Stimulated activated CD4-positive, alpha-beta T cell treated with anti-CD3 and anti-CD28 coated beads, Interleukin-1b, Interleukin-23, amount 100 ng/mL, for 4 hours (primary cell): ENCODE measurements around the gene KCNQ1.

Source experiments
- DNase-seq, 2 donors: peaks; one replicate each; pipeline ENCODE4 v3.0.0-alpha.2; 2020; ENCODE audit warnings: low read depth in 2 of 2

The KCNQ1 gene

DNA sequence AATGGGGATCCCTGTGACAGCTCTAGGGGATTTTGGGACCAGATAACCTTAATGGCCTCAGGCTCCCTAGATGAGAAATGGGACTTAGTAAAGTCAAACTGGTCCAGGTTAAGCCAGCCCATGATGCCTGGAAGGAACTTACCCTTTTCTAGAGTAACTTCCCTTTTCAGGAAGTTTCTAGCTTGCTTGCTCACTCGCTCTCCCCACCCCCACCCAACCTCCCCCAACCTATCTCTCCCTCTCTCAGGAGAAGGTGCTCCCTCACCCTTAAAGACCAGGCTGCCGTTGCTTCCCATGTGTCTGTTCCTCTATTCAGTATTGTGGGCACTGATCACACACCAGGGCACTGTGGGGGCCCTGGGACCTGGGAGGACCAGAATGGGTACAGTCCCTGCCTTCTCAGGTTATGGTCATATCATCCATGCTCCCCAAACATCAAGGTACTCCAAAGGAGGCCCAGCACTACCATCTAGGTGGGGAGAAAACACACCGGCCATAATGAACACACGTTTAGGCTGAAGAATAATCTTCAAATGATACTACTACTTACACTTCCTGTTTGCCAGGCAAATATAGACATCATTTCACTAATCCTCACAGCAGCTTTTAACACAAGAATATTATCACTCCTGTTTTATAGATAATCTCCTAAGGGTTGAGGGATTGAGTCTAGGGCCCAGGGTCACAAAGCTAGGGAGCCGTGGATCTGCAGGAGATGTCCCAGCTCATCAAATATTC, 236.8 kb downstream of the KCNQ1 start:
- DNase-seq: no peak

DNA sequence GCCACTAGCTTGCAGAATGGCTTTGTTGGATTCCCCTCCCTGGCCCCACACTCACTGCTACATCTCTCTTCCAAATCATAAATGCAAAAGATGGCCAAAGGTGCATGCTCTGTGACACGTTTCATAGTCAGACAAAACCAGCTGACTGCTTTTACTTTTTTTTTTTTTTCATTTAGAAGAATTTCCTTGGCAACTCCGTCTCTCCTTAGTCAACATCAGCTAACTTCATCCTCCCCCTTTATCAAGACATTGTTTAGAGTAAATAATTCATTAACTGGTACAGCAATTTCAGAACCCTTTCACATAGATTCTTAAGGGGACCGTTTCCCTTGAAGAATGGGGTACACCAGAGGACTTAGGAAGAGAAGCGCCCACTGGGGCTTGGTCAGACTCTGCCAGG, 239.0 kb downstream of the KCNQ1 start:
- DNase-seq: no peak

DNA sequence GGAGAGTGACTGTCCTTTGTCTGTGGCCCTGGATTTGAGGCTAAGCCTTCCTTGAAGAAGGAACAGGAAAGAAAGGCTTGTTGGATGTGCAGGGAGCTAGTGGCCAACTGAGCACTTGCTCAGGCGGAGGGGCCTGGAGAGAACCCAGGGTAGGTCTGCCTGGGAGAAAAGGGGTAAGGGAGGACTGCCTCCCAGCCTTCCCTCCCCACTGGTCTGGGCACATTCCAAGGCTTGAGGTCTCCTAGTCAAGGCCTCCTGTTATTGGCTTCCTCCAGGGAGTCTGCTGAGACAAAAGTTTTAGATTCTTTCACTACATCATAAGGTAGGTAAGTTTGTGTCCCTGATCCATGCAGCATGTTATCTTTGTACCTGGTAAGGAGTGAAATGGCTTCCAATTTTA, 239.8 kb downstream of the KCNQ1 start:
- no peak for DNase-seq

DNA sequence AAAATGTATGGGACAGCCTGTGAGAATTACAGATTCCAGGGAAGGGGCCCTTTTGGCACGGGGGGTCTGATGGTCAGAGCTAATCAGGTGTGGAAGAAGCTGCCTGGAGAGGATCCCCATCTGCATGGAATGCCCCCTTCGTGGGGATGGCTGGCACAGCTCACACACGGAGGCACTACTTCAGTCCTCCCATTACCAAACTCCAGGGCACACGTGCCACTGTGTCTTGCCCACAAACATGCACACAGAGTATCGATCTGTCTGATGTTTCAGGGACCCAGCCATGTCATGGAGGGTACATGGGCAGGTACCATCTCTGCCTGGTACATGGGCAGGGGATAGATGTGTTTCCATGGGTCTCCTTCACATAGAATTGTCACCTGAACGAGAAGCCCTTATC, 240.2 kb downstream of the KCNQ1 start:
- DNase-seq: no peak

DNA sequence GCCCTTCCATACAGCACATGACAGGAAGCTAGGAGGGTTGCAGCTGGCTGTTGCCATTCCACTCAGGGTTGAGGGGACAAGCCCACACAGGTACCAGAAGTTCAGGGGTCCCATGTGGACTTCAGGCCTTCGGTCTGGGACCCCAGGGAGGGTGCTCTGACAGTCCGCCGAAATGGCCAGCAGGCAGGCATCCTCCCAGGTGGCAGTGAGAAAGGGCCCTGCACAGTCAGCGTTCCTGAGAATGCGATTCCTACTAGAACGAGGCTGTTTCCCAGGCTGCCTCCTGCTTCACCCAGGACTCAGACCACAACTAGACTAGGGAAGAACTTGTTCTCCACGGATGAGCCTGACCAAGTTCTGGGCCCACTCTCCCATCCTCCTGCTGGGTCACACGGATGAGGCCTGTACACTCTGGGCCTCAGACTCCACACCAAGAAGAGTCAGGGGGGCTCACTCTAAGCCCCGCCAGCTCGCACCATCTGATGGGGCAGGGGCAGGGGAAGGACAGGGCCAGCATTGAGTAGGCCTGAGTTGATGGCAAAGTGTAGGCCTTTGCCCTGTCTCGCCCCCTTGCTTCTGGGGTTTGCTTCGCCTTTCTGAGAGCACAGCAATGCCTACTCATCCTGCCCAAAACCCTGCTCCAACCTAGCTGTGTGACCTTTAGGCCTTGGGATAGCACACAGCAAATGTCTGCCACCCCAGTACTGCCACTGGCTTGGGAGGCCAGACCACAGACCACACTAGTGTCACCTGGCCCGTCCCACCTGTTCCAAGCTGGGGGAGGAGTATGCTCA, 241.0 kb downstream of the KCNQ1 start:
- DNase-seq: no peak

DNA sequence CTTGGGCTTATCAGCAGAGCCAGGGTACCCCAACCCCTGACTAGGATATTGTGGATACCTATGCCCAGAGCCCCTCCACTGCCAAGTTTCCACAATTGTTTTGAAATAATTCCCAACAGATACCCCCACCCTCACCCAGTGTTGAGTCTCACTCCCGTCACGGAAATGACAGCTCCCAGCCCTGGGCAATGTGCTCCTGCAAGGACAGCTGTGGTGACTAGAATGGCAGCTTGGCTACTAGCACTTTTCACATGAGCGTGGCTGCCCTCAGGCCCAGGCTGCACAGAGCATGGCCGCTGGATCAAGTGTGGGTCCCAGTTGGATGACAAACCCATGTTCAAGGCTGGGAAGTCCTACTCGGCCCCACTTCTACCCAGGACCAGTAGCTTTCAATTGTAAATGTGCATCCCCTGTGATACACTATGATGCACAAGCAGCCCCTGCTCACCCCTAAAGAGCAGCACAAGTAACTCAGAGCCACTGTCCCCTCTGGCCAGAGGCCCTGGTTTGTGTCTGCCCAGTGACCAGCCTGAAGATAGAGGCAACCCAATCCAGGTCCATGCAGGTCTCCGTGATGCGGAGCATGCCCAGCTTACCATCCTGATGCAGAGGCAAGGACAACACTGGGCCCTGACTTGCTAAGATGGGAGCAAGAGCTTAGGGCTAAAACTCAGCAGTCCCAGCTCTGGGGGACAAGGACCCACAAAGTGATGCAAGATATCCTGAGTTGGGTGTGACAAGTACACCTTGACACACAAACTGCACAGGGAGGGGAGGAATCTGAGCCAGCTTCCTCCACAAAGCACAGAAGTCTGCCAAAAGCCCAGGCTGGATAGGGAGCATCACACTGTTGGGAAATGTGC, 241.8 kb downstream of the KCNQ1 start:
- DNase-seq: no peak

DNA sequence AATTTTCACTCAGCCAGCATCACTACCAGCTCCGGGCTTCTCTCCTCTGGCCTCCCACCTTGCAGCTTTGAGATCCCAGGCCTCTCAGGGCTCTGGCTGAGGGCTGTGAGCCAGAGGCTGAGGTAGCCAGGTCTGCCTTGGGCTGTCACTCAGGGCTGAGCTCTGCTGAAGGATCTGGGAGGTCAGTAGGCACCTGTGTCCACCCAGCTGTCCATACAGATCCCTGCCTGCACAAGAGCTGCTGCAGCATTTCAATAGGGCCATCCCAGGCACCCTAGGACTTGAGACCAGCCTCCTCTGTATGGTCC, 242.4 kb downstream of the KCNQ1 start:
- DNase-seq: no peak

DNA sequence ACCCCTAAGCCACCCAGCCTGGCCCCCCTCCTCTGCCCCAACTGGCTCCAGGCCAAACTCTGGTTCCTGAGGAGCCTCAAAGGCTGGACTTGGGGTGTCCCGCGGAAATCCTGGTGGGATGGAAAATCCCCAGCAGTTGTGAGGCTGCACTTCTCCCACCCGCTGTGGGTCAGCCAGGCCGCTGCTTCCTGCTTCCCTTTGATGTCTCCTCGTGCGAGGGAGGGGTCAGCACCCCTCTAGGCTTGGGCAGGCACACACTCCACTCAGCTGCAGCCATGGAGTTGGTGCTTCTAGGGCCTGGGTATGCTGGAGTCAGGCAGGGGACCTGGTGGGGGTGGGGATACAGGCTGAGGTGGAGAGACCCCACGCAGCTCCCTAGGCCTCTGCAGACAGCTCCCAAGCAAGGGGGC, 243.0 kb downstream of the KCNQ1 start:
- DNase-seq: no peak

DNA sequence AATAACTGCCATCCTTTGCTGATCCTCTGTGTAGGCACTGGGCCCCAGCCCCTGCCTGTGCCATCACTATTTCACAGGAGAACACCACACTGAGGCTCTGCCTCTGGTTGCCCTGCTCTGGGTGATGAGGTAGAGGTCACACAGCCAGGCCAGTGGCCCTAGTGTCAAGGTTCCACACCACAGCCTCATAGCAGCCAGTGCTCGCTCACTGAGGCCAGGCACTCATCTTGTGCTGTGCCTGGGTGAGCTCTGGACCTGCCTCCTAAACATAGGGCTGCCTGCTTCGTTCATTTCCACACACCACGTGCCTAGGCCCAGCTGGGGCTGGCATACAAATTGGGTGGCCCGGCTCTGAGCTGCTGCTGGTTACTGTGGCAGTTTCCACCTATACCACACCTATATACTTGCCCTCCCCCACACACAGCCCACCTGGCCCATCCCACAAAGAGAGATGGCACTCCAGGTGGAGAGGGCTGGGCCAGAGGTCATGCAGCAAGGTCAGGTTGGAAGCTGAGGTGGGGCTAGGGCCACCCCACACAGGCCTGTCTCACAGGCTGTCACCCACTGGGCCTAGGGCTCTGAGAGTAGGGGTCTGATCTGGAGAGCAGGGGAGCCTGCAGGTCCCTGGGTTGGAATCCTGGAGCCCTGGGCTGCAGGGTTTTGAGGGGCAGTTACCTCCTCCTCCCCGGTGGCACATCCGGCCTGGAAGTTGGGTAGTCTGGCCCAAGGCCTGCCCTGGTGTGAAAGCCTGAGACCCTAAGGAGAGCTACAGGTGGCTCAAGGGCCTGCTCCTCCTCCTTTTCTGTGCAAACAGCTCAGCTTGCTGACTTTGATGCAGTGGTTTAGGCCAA, 243.8 kb downstream of the KCNQ1 start:
- DNase-seq: no peak

DNA sequence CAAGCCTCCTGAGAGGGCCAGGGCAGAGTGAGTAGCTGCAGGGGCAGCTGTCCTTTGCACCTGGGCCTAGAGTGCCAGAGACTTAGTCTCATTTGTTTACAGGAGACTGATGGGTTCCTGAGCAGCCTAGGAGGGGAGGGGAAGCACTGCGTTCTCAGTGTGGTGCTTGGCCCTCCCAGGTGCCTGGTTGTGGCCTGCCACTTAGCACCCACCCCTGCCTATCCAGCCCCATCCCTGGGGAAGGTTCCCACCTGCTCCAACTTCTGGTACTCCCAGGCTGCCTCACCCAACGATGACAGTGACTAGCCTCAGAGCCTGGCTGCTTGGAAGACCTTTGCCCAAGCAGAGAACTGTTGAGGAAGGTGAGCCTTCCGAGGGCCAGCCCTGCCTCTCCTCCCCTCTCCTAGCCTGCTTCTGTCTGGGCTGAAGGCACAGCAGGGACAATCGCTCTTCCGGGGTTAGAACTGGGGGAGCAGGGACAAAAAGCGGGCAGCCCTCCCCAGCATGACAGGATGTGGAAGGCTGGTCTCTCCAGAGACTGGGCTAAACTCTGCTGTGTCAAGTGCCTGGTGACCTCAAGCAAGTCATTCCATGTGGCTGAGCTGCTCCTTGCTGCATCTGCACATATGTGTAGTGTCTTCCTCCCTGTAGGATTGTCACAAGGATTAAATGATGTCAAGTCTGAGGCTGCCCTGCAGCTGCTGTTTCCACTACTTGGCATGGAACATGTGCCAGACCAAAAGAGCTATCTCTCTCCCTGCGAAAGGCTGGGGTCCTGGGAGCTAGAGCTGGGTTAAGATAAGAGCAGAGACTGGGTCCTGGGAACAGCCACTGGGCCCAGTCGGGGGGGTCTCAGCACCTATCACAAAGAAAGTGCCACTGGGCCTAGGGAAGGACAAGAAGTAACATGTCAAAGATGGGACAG, 245.1 kb downstream of the KCNQ1 start:
- no peak for DNase-seq

DNA sequence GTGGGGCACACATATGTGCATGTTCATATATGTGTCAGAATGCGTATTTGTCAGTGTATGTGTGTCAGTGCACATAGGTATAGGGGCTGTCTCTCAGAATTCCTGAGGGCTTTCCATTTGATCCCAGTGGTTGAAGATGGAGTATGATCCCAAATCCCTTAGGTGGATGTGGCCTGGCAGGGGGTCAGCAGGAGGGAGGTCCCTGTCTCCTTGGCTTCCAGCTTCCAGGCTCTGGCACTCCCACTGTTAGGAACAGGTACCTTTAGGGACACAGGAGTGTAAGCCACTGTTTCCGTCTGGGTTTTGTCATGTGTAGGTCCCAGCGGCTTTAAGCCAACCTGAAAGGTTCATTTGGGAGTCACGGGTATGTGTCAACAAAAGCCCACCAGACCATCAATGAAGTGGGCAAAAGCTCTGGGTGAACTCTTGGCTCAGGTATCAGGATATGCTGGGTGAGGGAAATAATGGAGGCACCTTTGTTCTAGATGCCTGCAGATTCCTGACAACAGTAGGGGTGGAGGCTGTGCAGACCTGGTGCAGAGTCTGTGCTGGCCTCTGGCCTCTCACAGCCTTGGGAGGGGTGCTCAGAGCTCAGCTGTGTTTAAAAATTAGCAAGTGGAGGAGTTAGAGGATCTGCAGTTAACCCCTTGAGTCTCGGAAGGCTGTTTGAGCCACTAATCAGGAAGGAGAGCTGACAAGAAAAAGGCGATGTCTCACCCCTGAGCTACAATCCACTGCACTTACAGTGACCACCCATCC, 246.0 kb downstream of the KCNQ1 start:
- no peak for DNase-seq

DNA sequence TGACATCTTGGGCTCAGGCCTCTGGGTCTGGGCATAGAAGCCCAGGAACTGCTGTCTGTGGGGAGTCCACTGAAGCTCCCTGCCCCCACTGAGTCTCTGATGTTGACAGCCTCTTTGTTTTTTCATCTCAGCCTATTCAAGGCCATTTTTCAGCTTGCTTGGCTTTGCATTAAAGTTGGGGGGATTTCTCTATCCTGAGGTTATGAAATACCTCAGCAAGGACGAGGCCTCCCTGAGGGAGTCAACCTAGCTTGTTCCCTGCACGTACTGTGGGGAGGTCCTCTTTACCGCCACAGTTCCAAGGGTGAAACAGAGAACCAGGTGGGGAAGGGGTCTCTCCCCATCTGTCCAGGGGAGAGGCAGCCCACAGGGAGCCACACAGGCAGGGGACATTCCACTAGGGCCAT, 246.6 kb downstream of the KCNQ1 start:
- no peak for DNase-seq

DNA sequence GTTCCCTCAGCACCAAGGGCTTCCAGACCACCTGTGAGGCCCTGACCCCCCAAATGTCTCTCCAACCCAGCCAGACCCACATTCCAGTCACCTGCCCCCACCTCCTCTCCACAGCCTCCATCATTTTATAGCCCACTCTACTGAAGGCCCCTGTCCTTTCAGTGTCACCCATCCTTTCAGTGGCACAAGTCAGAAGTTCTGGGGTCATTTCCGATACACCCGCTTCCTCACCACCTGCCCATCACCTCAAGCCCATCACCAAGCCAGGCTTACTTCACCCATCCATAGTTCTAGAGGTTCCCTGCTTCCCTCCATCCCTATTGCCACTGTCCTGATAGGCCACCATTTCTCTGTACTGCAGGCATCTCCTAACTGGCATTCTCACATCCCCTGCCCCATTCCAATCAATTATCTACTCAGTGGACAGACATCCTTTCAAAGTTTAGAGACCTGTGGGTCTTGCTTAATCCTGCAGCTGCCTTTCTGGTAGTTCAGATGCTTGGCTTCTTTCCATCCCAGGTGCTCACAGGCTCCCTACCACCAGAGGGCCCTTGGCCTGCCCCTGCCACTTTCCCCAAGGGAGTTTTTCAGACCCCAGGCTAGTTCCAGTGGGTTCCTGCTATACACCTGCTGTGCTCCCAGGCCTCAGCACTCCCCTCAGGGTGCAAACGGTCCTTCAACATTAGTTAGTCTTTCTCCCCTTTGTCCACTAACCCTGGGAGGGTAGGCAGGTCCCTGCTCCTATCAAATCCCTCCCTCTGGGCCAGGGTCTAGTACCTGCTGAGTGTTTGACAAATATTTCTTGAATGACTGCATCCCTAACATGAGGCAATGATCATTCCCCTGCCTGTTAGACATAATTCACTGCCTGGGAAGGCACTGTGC, 247.4 kb downstream of the KCNQ1 start:
- no peak for DNase-seq

DNA sequence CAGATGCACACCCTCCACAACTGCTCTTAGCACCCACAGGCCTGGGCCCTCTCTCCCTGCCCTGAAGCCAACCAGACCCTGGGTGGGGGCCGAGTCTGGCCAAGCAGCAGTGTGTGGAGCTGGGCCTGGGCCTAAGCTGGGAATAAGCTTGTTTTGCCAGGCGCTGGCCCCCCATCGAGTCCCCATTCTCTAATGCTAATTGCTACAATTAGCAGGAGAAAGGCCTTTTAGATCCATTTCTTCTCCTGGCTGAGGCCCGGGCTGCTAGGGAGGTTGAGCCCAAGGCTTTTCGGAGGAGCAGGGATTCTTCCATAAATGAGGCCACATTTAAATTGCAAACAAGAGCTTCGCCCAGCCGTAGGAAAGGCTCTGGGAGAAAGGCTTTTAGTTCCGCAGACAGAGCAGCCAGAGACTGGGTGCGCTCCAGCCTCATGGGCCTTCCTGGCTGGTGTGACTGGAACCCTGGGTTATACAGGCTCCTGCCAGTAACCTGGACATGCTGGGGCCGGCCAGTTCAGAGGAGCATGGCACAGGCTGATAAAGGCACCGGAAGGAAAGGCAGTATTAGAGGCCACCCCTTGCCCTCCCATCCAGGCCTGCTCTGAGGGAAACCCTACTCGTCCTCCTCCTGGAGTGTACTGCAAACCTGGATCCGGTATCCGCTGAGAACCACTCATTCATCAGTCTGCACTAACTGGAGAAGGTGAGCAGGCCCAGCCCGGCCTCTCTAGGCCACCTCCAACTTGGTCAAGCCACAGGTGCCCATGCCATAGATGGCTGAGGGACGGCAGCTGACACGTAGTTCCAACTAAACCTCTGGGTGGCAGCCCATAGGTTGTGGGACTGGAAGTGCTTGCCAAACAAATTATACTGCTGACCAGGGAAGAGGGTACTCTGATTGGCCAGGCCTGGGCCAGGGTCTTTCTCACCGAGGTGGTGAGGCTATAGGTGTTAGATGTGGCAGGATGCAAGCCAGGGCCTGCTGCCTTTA, 248.8 kb downstream of the KCNQ1 start:
- no peak for DNase-seq

DNA sequence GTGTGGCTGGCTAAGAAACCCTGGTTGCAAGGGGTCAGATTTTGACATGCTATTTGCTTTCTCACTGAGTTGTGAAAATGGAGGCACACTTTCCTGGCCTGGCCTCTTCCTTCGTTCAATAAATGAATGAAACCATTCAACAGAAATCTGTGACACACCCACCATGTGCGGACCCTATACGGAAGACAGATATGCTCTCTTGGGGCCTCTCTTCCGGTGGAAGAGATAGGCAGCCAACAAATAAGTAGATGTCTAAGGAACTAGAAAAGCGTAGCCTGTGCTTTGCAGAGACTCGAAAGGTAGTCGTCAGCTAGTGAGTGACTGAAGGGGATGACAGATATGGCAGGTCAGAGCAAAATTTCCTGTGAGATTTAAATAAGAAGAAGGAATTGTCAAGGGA, 249.7 kb downstream of the KCNQ1 start:
- no peak for DNase-seq

DNA sequence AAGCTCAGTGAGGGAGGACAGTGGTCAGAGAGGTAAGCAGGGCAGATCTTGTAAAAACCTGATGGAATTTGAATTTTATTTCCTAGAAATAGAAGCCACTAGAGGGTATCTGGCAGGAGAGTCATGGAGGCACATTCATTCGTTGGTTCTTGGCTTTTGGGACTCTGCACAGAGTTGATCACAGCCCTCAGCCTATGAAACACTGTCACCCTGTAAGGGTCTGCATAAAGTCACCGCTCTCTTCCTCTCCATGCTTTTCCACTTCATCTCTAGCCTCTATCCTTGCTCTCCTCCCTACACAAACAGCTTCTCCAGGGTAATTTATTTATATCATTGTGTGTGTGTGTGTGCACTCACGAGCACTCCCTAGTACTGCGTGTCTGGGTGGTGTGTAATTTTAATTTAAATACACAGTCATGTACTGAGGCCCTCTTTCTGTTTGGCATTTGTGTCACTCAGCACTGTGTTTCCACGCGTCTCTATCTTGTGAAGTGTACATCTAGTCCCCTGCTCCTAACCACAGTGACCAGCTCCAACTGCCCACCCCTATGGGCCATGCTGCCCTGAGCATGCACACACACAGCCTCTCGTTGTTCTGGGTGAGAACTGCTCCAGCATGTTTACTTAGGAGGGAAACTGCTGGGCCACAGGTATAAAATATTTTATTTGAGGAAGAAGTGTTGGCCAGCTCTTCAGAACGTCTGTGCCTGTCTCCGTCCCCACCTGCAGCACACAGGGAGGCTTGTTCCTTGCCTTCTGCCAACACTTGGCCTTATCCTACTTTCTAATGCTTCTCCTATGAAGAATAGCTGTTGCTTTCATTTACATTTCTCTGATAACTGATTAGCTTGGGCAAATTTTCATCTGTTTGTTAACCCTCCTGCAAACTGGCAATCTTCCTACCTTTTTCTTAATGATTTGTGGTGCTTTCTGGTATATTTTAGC, 250.5 kb downstream of the KCNQ1 start:
- no peak for DNase-seq
